GM23248 (cell line): ENCODE data around the gene TLE2. TPM values are rescaled to one million over a fixed set of nuclear protein-coding genes. Genes with fewer than 3 reads are reported as not detected.
A peak's percentile ranks its signal among the peaks of the same experiment; 100 is the strongest.
"Not testable (repeated sequence)": the region's sequence is repeated elsewhere in the genome, so short reads cannot be mapped to it uniquely, and the experiment has no call there.

ENCODE experiments used
- DNase-seq: peaks from one replicate; pipeline ENCODE4 v3.0.0-alpha.2; 2015
- H2AFZ ChIP-seq: fragments of 200-600 bp; sonication (generic); 2 replicates; pipeline ENCODE4 v1.6.1; 2016; ENCODE audit warnings: antibody characterized with exemption
- H3F3A ChIP-seq: fragments of 200-600 bp; sonication (generic); 2 replicates; pipeline ENCODE4 v1.6.1; 2016; ENCODE audit warnings: mild to moderate bottlenecking, antibody characterized with exemption, mixed run types; ENCODE audit not compliant: insufficient read depth
- H3K27ac ChIP-seq: fragments of 200-600 bp; sonication (generic); 2 replicates; pipeline ENCODE4 v1.5.1; 2016; ENCODE audit warnings: mild to moderate bottlenecking
- H3K27me3 ChIP-seq: fragments of 200-600 bp; sonication (generic); replicated peaks from 2 replicates; pipeline ENCODE4 v1.6.1; 2016; ENCODE audit warnings: mild to moderate bottlenecking; ENCODE audit not compliant: insufficient read depth
- H3K36me3 ChIP-seq: fragments of 200-600 bp; sonication (generic); 2 replicates; pipeline ENCODE4 v1.6.1; 2016; ENCODE audit warnings: low read depth, mild to moderate bottlenecking
- H3K4me1 ChIP-seq: fragments of 200-600 bp; sonication (generic); 2 replicates; pipeline ENCODE4 v1.6.1; 2016; ENCODE audit warnings: mild to moderate bottlenecking; ENCODE audit not compliant: insufficient read depth
- H3K4me2 ChIP-seq: fragments of 200-600 bp; sonication (generic); one replicate; pipeline ENCODE4 v1.6.1; 2016; ENCODE audit warnings: mild to moderate bottlenecking; ENCODE audit not compliant: unreplicated experiment
- H3K4me3 ChIP-seq: fragments of 200-600 bp; sonication (generic); 2 replicates; pipeline ENCODE4 v1.5.1; 2016; ENCODE audit warnings: mild to moderate bottlenecking
- H3K79me2 ChIP-seq: fragments of 200-600 bp; sonication (generic); 2 replicates; pipeline ENCODE4 v1.6.1; 2016; ENCODE audit warnings: mild to moderate bottlenecking; ENCODE audit not compliant: insufficient read depth
- H3K9ac ChIP-seq: fragments of 200-600 bp; sonication (generic); 2 replicates; pipeline ENCODE4 v1.6.1; 2016; ENCODE audit warnings: mild to moderate bottlenecking
- H3K9me2 ChIP-seq: fragments of 200-600 bp; sonication (generic); 2 replicates; pipeline ENCODE4 v1.6.1; 2016; ENCODE audit warnings: mixed run types, mild to moderate bottlenecking, moderate library complexity; ENCODE audit not compliant: insufficient read depth
- H3K9me3 ChIP-seq: fragments of 200-600 bp; sonication (generic); one replicate; pipeline ENCODE4 v1.6.1; 2017; ENCODE audit warnings: low read depth
- H4K20me1 ChIP-seq: fragments of 200-600 bp; sonication (generic); 2 replicates; pipeline ENCODE4 v1.6.0; 2016; ENCODE audit not compliant: insufficient read depth
- EZH2 ChIP-seq: fragments of 200-600 bp; sonication (generic); IDR thresholded peaks from 2 replicates; pipeline ENCODE4 v1.6.1; 2018; ENCODE audit warnings: antibody characterized with exemption, mild to moderate bottlenecking; ENCODE audit not compliant: insufficient read depth, poor library complexity, severe bottlenecking
- EZH2phosphoT487 ChIP-seq: fragments of 200-600 bp; sonication (generic); IDR thresholded peaks from 2 replicates; pipeline ENCODE4 v1.6.1; 2018; ENCODE audit warnings: antibody characterized with exemption, moderate library complexity, mild to moderate bottlenecking, low read depth; ENCODE audit not compliant: insufficient read depth
- WGBS, 2 experiments: methylation state at CpG; one replicate each; pipeline ENCODE4 v1.1.6; 2015 to 2017; ENCODE audit warnings: low lambda C conversion rate in 2 of 2, low coverage in 1 of 2; ENCODE audit errors: missing lambda C conversion rate in 2 of 2; 5-methylcytosine and 5-hydroxymethylcytosine counted together
- in situ Hi-C: fragments of 300-500 bp; cut with MboI; formaldehyde crosslinking; loops from 2 replicates; pipeline ENCODE4 v1.15.0; 2020
- polyA plus RNA-seq: library from polyadenylated mRNA; unstranded; fragments of >200 nt; fragmentation: Nextera tagmentation; extraction: Ambion mirVana; gene quantifications from 2 replicates; pipeline ENCODE4 v1.2.1, GENCODE V29; 2016
- total RNA-seq: library from RNA; depleted of rRNA; stranded (reverse); fragments of >200 nt; shearing (Covaris generic); gene quantifications from 2 replicates; pipeline ENCODE4 v1.2.3, GENCODE V29; 2014

The TLE2 gene
- total and polyA plus RNA-seq, 2 experiments from 2014 or later = 3.6 to 10.1 TPM

- no peaks in the 10 kb centered on the region for H4K20me1 ChIP-seq
- no peaks in the 10 kb centered on the region for H3K9me3 ChIP-seq
- H3F3A ChIP-seq = no peaks in the 10 kb centered on the region
- H3K79me2 ChIP-seq = no peaks in the 10 kb centered on the region
- DNase-seq = peak; percentile 44
- in situ Hi-C loops = no loop called here
- WGBS, 2 experiments = 42 to 48% methylated on average over 5 of the region's 5 CpGs
- H3K4me2 ChIP-seq = no peak overlapping the region
- no peak overlapping the region; the same call in 1 of the 2 replicates for H2AFZ ChIP-seq
- H3K27me3 ChIP-seq = no peaks in the 10 kb centered on the region
- no peak overlapping the region for H3K9ac ChIP-seq
- no peak overlapping the region for H3K27ac ChIP-seq
- no peak overlapping the region for H3K4me3 ChIP-seq
- TF ChIP-seq EZH2 (no peak), EZH2phosphoT487 (no peak)
- H3K4me1 ChIP-seq = no peaks in the 10 kb centered on the region
- no peaks in the 10 kb centered on the region for H3K36me3 ChIP-seq
- no peaks in the 10 kb centered on the region for H3K9me2 ChIP-seq
Observed at GRCh38 chr19:2969104-2969504, 60.0 kb downstream of the TLE2 start.

- no peaks in the 10 kb centered on the region for H3K9me2 ChIP-seq
- no peak overlapping the region for H3K4me2 ChIP-seq
- H3K4me3 ChIP-seq = no peak overlapping the region
- WGBS, 2 experiments = 69 to 77% methylated on average over 8 of the region's 8 CpGs
- no peaks in the 10 kb centered on the region for H3K9me3 ChIP-seq
- no peak overlapping the region for H2AFZ ChIP-seq
- H3K9ac ChIP-seq = no peak overlapping the region
- in situ Hi-C loops = no loop called here
- H3F3A ChIP-seq = no peaks in the 10 kb centered on the region
- no peaks in the 10 kb centered on the region for H3K79me2 ChIP-seq
- no peak for DNase-seq
- H3K36me3 ChIP-seq = no peaks in the 10 kb centered on the region
- H3K27me3 ChIP-seq = no peaks in the 10 kb centered on the region
- H3K27ac ChIP-seq = no peak overlapping the region
- no peaks in the 10 kb centered on the region for H4K20me1 ChIP-seq
- no peaks in the 10 kb centered on the region for H3K4me1 ChIP-seq
- TF ChIP-seq EZH2phosphoT487 (no peak), EZH2 (no peak)
Observed at GRCh38 chr19:2967972-2968371, 61.1 kb downstream of the TLE2 start.

- WGBS, 2 experiments = 92 to 97% methylated on average over 5 of the region's 5 CpGs
- no peak overlapping the region for H3K4me2 ChIP-seq
- H3K27me3 ChIP-seq = no peaks in the 10 kb centered on the region
- no peak overlapping the region for H3K4me3 ChIP-seq
- H4K20me1 ChIP-seq = no peaks in the 10 kb centered on the region
- H2AFZ ChIP-seq = no peak overlapping the region
- H3K9me2 ChIP-seq = no peaks in the 10 kb centered on the region
- no peak for TF ChIP-seq EZH2phosphoT487
- H3K79me2 ChIP-seq = no peaks in the 10 kb centered on the region
- in situ Hi-C loops = no loop called here
- no peak overlapping the region for H3K9ac ChIP-seq
- DNase-seq = no peak
- H3K9me3 ChIP-seq = no peaks in the 10 kb centered on the region
- no peaks in the 10 kb centered on the region for H3K36me3 ChIP-seq
- H3F3A ChIP-seq = no peaks in the 10 kb centered on the region
- no peak overlapping the region for H3K27ac ChIP-seq
- H3K4me1 ChIP-seq = no peaks in the 10 kb centered on the region
Observed at GRCh38 chr19:2964874-2965273, 64.2 kb downstream of the TLE2 start.

- H3K36me3 ChIP-seq, in situ Hi-C loops, H2AFZ ChIP-seq: not testable (repeated sequence)
Observed at GRCh38 chr19:2963631-2964030, 65.4 kb downstream of the TLE2 start.

GRCh38 chr19:2963122-2963521 lies 66.0 kb downstream of the TLE2 start:
- H3K4me1 ChIP-seq = no peaks in the 10 kb centered on the region
- H3K9me2 ChIP-seq = no peaks in the 10 kb centered on the region
- no peaks in the 10 kb centered on the region for H3K79me2 ChIP-seq
- H2AFZ ChIP-seq = no peak overlapping the region
- H3K27ac ChIP-seq = no peak overlapping the region
- H3K36me3 ChIP-seq = no peaks in the 10 kb centered on the region
- WGBS, 2 experiments = 91 to 94% methylated on average over 4 to 5 of the region's 5 CpGs
- H4K20me1 ChIP-seq = no peaks in the 10 kb centered on the region
- no peaks in the 10 kb centered on the region for H3K27me3 ChIP-seq
- no peak overlapping the region for H3K4me3 ChIP-seq
- DNase-seq = no peak
- H3K9me3 ChIP-seq = no peaks in the 10 kb centered on the region
- in situ Hi-C loops = no loop called here
- no peak overlapping the region for H3K9ac ChIP-seq
- no peaks in the 10 kb centered on the region for H3F3A ChIP-seq
- H3K4me2 ChIP-seq = no peak overlapping the region
- TF ChIP-seq EZH2 (no peak), EZH2phosphoT487 (no peak)

More at GRCh38 chr19:2963631-2964030, 65.4 kb downstream of the TLE2 start:
- H3K79me2 ChIP-seq, H3K9me2 ChIP-seq, H3K9ac ChIP-seq, H3K9me3 ChIP-seq, H3K4me3 ChIP-seq, H4K20me1 ChIP-seq, H3K4me2 ChIP-seq, H3K27me3 ChIP-seq, H3K4me1 ChIP-seq, DNase-seq, H3K27ac ChIP-seq, H3F3A ChIP-seq: not testable (repeated sequence)
- WGBS, 2 experiments = 69 to 72% methylated on average over 12 of the region's 12 CpGs
